WTC11 (cell line): ENCODE results near the gene OR2G2.

ENCODE experiments used
- ATF3 ChIP-seq: sonication (generic); formaldehyde crosslinking; conservative IDR thresholded peaks from 2 replicates; pipeline ENCODE4 v1.8.1; 2022; ENCODE audit warnings: mild to moderate bottlenecking, missing genetic modification reagents
- CTCF ChIP-seq: fragments of 200-600 bp; IDR thresholded peaks from 2 replicates; pipeline ENCODE4 v1.8.0; 2022; ENCODE audit warnings: antibody characterized with exemption
- ETV6 ChIP-seq: sonication (generic); formaldehyde crosslinking; IDR thresholded peaks from 2 replicates; pipeline ENCODE4 v1.8.1; 2022; ENCODE audit warnings: mild to moderate bottlenecking, missing genetic modification reagents
- FOXP1 ChIP-seq: sonication (generic); formaldehyde crosslinking; IDR thresholded peaks from 2 replicates; pipeline ENCODE4 v1.8.0; 2022; ENCODE audit warnings: missing genetic modification reagents, mild to moderate bottlenecking, moderate library complexity, borderline replicate concordance
- IRF2 ChIP-seq: sonication (generic); formaldehyde crosslinking; IDR thresholded peaks from 2 replicates; pipeline ENCODE4 v1.8.0; 2022; ENCODE audit warnings: low read depth, missing genetic modification reagents, borderline replicate concordance
- NFYB ChIP-seq: sonication (generic); formaldehyde crosslinking; conservative IDR thresholded peaks from 2 replicates; pipeline ENCODE4 v1.8.0; 2022; ENCODE audit warnings: low read depth, missing genetic modification reagents
- NR3C1 ChIP-seq: sonication (generic); formaldehyde crosslinking; conservative IDR thresholded peaks from 2 replicates; pipeline ENCODE4 v1.8.1; 2023; ENCODE audit warnings: low read depth, mild to moderate bottlenecking, missing genetic modification reagents
- SMAD3 ChIP-seq: sonication (generic); formaldehyde crosslinking; IDR thresholded peaks from 2 replicates; pipeline ENCODE4 v1.8.0; 2022; ENCODE audit warnings: missing genetic modification reagents, mild to moderate bottlenecking, borderline replicate concordance
- SMAD4 ChIP-seq: sonication (generic); formaldehyde crosslinking; IDR thresholded peaks from 2 replicates; pipeline ENCODE4 v1.8.0; 2022; ENCODE audit warnings: mild to moderate bottlenecking, missing genetic modification reagents
- TEAD1 ChIP-seq: sonication (generic); formaldehyde crosslinking; IDR thresholded peaks from 2 replicates; pipeline ENCODE4 v1.8.0; 2022; ENCODE audit warnings: mild to moderate bottlenecking, missing genetic modification reagents
- USF2 ChIP-seq: sonication (generic); formaldehyde crosslinking; IDR thresholded peaks from 2 replicates; pipeline ENCODE4 v1.8.1; 2023; ENCODE audit warnings: mild to moderate bottlenecking, missing genetic modification reagents, moderate library complexity

- TF ChIP-seq TEAD1 (no peak), CTCF (no peak), NFYB (CRISPR knock-in tag) (no peak), ATF3 (CRISPR knock-in tag) (no peak), SMAD3 (CRISPR knock-in tag) (no peak), NR3C1 (no peak), FOXP1 (no peak), USF2 (CRISPR knock-in tag) (no peak), ETV6 (CRISPR knock-in tag) (no peak), IRF2 (CRISPR knock-in tag) (no peak), SMAD4 (CRISPR knock-in tag) (no peak)
Observed at GRCh38 chr1:247588060-247588459, at the start of gene OR2G2.
